ENCODE results near the gene MPV17L2.

- TF ChIP-seq, protein P1, sequence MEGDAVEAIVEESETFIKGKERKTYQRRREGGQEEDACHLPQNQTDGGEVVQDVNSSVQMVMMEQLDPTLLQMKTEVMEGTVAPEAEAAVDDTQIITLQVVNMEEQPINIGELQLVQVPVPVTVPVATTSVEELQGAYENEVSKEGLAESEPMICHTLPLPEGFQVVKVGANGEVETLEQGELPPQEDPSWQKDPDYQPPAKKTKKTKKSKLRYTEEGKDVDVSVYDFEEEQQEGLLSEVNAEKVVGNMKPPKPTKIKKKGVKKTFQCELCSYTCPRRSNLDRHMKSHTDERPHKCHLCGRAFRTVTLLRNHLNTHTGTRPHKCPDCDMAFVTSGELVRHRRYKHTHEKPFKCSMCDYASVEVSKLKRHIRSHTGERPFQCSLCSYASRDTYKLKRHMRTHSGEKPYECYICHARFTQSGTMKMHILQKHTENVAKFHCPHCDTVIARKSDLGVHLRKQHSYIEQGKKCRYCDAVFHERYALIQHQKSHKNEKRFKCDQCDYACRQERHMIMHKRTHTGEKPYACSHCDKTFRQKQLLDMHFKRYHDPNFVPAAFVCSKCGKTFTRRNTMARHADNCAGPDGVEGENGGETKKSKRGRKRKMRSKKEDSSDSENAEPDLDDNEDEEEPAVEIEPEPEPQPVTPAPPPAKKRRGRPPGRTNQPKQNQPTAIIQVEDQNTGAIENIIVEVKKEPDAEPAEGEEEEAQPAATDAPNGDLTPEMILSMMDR (conservative IDR thresholded peaks at IDR 0.05; ENCODE audit: low read depth, low read length), result peak; percentile 76
- TF ChIP-seq CHD1 (IDR thresholded peaks at IDR 0.05; ENCODE audit: low read depth, low read length), result no peak
- no peak for TF ChIP-seq POLR2A (IDR thresholded peaks at IDR 0.05; ENCODE audit: low read depth, low read length)
- no peak for TF ChIP-seq BHLHE40 (IDR thresholded peaks at IDR 0.05; ENCODE audit: low read depth, low read length)
- no peak for TF ChIP-seq ELK1 (IDR thresholded peaks at IDR 0.05; ENCODE audit: borderline replicate concordance, low read depth, low read length)
- no peak for TF ChIP-seq RFX5 (IDR thresholded peaks at IDR 0.05; ENCODE audit: low read depth, low read length)
- TF ChIP-seq SMC3 (IDR thresholded peaks at IDR 0.05; ENCODE audit: low read depth, low read length), result peak; percentile 34; the same call in 1 of the 2 replicates
- no peak for TF ChIP-seq FOS (IDR thresholded peaks at IDR 0.05; ENCODE audit: low read depth, low read length)
- no peak; the same call in 1 of the 2 replicates for TF ChIP-seq RAD21 (IDR thresholded peaks at IDR 0.05; ENCODE audit: low read length)
- no peak for TF ChIP-seq MAFK (IDR thresholded peaks at IDR 0.05; ENCODE audit: low read depth, low read length)
- peak; percentile 96 for TF ChIP-seq MAZ (IDR thresholded peaks at IDR 0.05; ENCODE audit: borderline replicate concordance, low read depth, low read length)
- no peak for TF ChIP-seq MXI1 (IDR thresholded peaks at IDR 0.05; ENCODE audit: borderline replicate concordance, low read depth, low read length)
- TF ChIP-seq, protein P2, sequence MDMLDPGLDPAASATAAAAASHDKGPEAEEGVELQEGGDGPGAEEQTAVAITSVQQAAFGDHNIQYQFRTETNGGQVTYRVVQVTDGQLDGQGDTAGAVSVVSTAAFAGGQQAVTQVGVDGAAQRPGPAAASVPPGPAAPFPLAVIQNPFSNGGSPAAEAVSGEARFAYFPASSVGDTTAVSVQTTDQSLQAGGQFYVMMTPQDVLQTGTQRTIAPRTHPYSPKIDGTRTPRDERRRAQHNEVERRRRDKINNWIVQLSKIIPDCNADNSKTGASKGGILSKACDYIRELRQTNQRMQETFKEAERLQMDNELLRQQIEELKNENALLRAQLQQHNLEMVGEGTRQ (IDR thresholded peaks at IDR 0.05; ENCODE audit: low read depth, low read length), result no peak
- TF ChIP-seq RCOR1 (IDR thresholded peaks at IDR 0.05; ENCODE audit: insufficient replicate concordance, low read length), result no peak
Measured at GRCh38 chr19:18160971-18161635, 31.9 kb upstream of the MPV17L2 start.

All from IMR-90 (cell line).